ENCODE results near the gene ARFGEF3.

- TF ChIP-seq, protein P1, sequence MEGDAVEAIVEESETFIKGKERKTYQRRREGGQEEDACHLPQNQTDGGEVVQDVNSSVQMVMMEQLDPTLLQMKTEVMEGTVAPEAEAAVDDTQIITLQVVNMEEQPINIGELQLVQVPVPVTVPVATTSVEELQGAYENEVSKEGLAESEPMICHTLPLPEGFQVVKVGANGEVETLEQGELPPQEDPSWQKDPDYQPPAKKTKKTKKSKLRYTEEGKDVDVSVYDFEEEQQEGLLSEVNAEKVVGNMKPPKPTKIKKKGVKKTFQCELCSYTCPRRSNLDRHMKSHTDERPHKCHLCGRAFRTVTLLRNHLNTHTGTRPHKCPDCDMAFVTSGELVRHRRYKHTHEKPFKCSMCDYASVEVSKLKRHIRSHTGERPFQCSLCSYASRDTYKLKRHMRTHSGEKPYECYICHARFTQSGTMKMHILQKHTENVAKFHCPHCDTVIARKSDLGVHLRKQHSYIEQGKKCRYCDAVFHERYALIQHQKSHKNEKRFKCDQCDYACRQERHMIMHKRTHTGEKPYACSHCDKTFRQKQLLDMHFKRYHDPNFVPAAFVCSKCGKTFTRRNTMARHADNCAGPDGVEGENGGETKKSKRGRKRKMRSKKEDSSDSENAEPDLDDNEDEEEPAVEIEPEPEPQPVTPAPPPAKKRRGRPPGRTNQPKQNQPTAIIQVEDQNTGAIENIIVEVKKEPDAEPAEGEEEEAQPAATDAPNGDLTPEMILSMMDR (IDR thresholded peaks at IDR 0.05) = no peak
- TF ChIP-seq POLR2AphosphoS5 (IDR thresholded peaks at IDR 0.05) = no peak
- no peak for TF ChIP-seq EP300 (IDR thresholded peaks at IDR 0.05; ENCODE audit: low read depth)
These were observed 13.9 kb downstream of the ARFGEF3 start for GRCh38 chr6:138175596-138175995.
